HG02885 (cell line): ENCODE data around the gene KCNJ2.

ENCODE experiments used
- ATAC-seq: cut with Tn5 transposase; IDR thresholded peaks from one replicate; pipeline ENCODE4 v1.9.1; 2021; ENCODE audit warnings: mild to moderate bottlenecking; ENCODE audit not compliant: unreplicated experiment, poor library complexity

The KCNJ2 gene

DNA sequence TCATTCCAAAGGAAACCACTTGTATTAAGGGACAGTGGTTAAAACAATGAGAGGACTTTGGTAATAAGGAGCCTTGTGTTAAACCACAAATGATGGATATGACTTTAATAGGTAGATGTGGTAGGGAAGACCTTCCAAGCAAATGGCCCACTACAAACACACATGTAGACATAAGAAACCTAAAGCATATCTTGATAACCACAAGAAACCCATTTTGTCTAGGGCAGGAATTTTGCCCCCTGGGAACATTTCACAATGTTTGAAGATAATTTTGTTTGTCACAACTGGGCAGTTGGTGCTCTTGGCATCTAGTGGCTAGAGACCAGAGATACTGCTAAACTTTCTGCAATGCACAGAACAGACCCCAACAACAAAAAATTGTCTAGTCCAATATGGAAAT, 25.8 kb downstream of the KCNJ2 start:
- ATAC-seq, result no peak

DNA sequence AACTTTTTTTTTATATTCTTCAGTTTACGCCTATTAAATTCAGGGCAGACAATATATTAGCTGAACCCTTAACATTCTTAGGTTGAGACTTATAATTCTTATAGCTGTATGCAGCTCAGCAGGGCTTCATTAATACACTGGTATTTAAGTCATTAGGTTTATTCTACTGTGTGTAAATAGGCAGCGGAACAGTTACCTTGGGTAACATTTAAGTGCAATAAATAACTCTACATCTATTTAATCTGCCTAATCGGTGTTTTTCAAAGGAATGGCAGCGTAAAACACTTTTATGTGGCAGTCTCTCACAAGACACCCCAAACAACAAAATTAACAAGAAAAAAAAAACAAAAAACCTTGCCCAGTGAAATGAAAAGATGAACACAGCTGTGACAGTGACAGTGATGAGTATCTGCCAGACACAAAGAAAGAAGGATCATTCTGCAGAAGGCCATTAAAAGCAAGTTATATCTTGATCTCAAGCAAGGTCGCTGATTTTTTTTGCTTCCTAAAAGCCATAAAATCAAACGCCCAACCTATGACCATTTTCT, 32.6 kb downstream of the KCNJ2 start:
- ATAC-seq, result no peak

DNA sequence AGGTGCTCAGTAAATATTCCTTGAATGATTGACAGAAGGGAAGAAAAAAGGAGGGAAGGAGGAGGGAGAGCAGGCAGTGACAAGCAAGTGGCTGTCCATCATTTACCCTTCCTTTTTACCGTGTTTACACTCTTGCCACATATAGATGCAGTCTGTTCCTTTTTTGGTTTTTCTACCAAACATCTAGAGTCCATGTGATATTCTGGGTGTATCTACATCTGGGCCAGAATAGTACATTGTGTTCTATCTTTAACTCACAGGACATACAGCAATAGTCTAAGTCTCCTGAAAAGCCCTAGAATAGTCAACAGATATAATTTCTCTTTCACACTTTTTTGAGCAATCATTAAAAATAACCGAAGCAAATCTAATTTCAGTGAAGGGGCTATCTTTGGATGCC, 33.5 kb downstream of the KCNJ2 start:
- no peak for ATAC-seq

DNA sequence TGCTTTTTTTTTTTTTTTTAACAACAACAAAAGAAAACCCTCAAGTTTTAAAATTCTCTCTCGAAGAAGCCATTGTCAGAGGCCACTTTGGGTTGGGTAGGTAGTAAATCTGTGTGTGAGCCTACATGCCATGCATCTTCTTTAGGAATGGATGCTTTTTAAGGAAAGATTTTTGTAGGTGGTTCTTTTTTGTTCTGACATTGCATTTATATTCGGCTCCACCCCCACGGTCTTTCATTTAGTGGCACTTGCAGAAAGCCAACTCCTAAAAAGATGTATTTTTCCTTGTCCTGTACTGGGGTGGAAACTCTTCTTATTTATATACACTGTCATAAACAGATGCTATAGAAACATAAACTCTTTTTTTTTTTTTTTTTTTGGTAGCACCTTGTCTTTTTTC, 35.1 kb downstream of the KCNJ2 start:
- no peak for ATAC-seq

DNA sequence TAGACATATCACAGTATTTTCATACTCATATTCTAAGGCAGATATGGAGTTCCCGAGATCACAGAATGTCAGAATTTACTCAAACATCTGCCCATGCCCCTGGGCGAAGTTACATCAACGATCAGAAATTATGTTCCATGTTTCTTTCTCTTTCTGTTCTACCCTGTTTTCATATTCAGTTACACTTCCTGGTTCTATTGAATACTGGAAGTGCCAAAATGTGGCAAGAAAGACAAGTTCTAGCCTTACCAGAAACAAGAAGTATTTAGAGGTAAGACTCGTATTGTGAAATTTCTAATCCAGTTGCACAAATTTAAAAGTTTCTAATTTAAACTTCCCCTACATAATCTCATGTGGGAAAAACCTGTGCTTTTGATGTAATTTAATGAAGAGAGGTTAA, 36.1 kb downstream of the KCNJ2 start:
- ATAC-seq, result no peak

DNA sequence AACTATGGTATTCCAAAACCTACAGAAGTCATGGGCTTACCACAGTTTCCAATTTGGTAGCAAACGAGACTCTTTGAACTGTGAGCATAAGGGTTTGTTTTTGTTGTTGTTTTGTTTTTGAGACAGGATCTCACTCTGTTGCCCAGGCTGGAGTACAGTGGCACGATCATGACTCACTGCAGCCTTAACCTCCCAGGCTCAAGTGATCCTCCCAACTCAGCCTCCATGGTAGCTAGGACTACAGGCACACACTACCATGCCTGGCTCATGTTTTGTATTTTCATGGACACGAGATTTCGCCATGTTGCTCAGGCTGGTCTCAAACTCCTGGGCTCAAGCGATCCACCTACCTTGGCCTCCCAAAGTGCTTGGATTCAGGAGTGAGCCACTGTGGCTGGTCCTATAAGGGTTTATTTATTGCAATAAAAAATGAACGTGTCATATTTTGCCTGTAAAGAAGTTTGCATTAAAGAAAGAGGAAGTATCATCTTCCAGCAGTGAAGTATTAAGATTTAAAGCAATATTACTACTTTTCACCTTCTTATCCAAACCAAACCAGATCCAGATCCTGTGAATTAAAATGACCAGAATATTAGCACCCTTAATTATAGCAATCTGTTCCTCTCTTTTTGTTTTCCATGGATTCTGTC, 37.2 kb downstream of the KCNJ2 start:
- no peak for ATAC-seq

DNA sequence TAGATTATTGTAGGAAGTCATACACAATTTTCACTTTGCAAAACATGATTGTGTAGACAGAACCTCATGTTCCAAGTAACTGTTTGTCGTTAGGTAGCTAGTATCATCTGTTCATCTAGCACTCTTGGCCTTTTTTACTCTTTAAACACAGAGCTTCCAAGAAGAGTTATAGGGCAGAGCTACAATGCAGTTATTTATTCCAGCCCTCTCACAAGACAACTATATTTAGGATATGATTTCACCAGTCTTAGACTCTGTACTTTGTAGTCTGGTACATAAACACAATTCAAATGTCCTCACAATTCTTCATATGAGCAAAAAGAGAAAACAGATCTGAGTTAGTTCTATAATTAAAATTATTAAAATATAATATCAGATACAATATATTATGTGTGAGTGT, 37.9 kb downstream of the KCNJ2 start:
- ATAC-seq, result no peak

DNA sequence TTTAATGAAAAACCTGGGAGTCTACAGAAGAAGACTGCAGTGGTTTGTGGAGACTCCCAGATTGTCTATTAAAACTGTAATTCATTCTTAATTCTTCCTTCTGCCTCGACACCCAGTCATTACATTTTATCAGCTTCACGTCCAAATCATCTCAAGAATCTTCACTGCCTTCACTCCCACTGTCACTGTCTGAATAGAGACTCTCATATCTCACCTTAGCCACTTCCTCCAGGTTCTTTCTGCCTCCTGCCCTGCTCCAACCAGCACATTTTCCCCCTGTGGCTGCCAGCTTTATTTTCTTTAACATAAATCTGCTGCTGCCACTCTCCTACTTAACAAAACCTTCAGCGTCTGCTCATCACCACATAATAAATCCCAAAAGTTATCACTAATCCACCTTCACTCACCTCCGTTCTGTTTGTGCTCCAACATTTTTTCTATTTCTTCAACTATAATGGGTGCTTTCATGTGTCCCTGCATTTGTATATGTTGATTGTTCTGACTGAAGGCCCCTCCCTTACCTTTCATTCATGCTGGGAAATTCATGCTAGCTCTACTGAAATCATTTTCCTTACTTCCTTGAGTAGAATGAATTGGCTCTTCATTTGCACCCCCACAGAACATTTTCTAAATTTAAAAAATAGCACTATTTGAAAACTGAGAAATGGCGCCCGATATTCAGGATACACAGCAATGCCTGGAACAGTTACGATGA, 38.9 kb downstream of the KCNJ2 start:
- no peak for ATAC-seq

DNA sequence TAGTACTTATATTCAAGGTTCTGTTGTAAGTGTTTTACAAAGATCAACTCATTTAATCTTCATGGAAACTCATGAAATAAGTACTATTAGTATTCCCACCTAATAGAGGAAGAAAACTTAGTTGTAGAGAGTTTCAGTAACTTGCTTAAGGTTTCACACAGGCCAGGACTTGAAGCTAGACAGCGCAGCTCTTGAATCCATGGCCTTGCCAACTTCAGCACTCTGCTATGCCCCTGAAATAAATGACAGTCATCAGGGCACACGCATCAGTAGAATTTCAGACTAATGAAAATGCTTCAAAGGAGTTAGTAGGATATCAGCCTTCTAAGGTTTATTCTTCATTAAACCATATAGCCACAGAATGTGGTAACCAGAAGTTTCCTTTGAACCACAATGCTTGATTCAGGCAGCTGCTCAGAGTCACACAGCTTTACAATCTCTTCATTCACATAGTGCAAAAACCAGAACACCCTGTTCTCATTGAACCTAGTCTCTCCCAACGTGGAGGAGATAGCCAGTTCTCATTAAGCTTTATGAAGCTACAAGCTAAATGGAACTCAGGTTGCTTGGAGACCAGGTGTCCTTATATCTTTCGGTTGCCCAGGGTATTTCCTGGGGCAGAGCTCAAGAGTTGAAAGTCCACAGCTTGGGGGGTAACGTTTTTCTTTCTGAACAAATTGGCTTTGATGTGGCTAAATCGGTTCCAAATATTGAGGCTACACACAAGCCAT, 39.7 kb downstream of the KCNJ2 start:
- ATAC-seq, result no peak

DNA sequence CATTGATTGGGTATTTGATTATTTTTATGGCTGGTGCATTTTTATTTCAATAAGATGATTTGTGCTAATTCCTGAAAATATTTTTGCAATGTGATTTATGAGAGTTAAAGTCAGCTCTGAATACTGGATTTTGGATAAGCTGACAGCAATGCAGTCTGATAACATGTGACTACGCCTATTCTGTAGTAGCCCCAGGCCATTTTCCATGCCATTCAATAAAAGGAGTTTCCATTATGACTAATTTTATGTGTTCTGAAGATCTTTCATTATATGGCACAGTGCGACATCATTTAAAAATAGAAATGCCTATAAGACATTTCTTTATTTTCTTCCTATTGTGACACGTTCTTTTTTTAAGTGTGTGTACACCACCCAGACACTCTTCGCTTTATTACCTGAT, 46.3 kb downstream of the KCNJ2 start:
- ATAC-seq, result no peak

DNA sequence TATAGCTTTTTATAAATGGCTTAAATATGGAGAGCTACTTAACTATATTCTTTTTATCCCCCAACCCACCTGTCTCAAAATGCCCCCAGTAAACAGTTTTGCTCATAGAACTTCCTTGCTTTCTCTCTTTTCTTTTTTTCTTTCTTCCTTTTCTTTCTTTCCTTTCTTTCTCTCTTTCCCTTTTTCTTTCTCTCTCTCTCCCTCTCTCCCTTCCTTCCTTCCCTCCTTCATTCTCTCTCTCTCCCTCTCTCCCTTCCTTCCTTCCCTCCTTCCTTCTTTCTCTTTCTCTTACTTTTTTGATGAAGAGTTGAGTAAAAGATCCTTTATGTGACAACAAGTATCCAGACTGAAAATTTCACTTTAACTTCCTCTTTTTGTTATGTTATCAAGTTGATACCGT, 48.2 kb downstream of the KCNJ2 start:
- no peak for ATAC-seq

DNA sequence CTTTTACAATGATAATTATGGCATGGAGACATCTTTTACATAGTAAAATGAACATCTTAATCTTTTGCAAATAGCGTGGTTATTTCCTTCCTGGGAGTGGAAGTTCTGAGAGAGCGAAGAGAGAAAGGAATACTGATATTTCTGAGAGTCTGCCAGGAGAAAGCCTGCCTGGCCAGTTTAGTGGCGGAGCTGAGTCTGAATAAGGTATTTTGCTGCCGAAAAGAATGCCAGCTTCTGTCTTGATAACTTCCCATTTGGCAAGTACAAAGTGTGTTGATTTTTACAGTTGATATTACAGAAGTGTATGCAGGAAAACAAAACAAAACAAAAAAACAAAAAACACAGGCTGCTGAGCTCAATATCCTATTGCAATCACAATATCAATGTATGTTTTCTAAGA, 55.9 kb downstream of the KCNJ2 start:
- no peak for ATAC-seq
